GM12874 (cell line): ENCODE results near the gene DAND5.

Experiments
- TF ChIP-seq, protein P1 (sequence below): IDR thresholded peaks from 2 replicates; pipeline ENCODE4 v1.5.1; 2011; ENCODE audit warnings: low read depth, mild to moderate bottlenecking, control low read depth, low read length, moderate library complexity; ENCODE audit not compliant: insufficient read depth

The DAND5 gene, protein sequence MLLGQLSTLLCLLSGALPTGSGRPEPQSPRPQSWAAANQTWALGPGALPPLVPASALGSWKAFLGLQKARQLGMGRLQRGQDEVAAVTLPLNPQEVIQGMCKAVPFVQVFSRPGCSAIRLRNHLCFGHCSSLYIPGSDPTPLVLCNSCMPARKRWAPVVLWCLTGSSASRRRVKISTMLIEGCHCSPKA

DNA sequence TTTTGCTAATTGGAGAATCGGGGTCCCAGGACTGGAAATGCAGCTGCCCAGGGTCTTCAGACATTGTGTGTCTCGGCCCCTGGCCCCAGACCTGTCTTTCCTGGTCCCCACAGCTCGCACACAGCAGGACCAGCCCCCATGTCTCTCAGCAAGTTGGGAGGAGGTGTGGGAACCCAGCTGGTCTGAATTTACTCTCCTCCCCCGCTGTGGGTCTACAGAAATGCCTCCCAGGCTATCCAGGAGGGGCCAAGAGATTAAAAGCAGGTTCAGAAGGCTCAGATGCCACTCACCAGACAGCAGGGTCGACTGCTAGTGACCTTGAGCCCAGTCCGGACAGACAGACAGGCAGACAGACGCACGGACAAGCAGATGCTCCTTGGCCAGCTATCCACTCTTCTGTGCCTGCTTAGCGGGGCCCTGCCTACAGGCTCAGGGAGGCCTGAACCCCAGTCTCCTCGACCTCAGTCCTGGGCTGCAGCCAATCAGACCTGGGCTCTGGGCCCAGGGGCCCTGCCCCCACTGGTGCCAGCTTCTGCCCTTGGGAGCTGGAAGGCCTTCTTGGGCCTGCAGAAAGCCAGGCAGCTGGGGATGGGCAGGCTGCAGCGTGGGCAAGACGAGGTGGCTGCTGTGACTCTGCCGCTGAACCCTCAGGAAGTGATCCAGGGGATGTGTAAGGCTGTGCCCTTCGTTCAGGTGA is at the start of gene DAND5:
DAND5 (plus strand) TSS at position 285 of the 697 bp plus-strand sequence; CDS start at position 370, 85 bp downstream.
- TF ChIP-seq, protein P1, sequence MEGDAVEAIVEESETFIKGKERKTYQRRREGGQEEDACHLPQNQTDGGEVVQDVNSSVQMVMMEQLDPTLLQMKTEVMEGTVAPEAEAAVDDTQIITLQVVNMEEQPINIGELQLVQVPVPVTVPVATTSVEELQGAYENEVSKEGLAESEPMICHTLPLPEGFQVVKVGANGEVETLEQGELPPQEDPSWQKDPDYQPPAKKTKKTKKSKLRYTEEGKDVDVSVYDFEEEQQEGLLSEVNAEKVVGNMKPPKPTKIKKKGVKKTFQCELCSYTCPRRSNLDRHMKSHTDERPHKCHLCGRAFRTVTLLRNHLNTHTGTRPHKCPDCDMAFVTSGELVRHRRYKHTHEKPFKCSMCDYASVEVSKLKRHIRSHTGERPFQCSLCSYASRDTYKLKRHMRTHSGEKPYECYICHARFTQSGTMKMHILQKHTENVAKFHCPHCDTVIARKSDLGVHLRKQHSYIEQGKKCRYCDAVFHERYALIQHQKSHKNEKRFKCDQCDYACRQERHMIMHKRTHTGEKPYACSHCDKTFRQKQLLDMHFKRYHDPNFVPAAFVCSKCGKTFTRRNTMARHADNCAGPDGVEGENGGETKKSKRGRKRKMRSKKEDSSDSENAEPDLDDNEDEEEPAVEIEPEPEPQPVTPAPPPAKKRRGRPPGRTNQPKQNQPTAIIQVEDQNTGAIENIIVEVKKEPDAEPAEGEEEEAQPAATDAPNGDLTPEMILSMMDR, result no peak

DNA sequence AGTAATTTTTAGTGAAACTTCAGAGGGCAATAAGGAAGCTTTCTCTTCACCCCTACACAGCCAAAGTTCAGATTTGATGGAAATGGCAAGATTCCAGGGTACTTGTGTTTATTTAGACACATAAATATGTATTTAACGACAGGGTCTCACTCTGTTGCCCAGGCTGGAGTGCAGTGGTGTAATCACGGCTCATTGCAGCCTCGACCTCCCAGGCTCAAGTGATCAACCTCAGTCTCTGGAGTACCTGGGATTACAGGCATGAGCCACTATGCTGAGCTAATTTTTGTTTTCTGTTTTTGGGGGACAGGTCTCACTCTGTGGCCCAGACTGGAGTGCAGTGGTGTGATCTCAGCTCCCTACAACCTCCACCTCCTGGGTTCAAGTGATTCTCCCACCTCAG is 48.3 kb upstream of the DAND5 start:
- TF ChIP-seq, protein P1, result no peak

DNA sequence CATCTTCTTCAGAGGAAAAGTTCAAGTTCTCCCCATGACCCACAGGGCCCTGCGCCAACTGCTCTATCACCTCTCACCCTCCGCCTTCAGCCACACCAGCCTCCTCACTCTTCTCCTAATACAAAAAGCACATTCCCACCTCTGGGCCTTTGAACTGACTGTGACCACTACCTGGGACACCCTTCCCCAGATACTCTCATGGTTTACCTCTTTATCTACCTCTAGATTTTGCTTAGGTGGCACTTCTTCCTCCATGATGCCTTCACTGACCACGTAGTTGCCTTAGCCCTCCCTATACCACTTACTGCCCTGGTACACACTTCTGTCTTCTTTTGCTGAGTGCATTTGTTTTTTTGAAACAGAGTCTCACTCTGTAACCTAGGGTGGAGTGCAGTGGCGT is 46.4 kb upstream of the DAND5 start:
- TF ChIP-seq, protein P1, result no peak

DNA sequence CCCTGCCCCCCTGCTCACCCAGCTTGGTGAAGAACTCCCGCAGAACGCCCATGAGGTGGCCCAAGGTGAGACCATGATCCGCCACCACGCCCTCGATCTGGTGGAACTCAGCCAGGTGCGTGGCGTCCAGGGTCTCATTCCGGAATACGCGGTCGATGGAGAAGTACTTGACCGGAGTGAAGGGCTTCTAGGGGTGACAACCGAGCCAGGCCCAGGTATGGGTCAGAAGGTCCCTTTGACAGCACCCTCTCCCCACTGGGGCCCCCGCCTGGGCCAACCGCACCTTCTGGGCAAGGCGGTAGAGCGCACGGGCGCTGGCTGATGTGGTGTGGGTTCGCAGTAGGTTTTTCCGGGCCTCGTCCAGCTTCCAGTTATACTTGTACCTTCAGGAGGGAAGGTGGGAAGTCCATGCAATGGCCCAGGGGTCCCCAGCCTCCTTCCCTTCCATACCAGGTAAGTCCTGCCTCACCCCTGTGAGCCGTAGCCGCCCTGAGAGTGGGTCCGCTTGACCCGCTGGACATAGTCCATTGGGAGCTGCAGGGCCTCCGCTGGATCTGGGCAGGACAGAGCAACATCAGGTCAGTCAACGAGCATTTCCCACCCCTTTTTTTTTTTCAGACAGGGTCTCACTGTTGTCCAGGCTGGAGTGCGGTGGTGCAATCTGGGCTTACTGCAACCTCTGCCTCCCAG is 44.6 kb upstream of the DAND5 start:
- TF ChIP-seq, protein P1, result no peak

DNA sequence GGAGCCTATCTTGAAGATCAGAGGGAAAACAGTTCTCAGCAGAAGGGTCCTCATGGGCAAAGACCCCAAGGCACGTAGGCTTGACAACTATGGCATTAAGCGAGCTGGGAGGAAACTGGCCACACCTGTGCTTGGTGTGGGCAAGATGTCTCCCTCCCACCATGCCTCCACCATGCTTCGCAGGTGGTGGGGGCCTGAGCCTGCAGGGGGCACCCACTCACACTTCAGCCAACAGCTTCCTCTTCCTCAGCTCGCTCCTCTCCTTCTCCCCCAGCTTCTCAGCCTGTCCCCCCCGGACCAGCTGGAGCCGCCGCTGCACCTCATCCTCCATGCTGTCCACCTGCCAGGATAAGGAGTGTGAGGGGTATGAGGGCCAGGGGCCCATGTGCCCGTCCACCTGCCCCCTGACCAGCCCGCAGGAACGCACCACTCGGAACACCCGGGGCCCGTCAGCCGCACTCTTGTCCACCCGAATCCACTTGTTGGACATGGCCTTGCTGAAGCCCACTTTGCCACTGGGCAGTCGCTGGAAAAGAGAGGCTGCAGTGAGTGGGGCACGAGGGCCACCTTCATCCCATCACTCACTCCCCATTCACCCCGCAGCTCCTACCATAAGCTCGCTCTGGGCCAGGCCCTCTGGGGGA is 39.3 kb upstream of the DAND5 start:
- TF ChIP-seq, protein P1, result no peak

DNA sequence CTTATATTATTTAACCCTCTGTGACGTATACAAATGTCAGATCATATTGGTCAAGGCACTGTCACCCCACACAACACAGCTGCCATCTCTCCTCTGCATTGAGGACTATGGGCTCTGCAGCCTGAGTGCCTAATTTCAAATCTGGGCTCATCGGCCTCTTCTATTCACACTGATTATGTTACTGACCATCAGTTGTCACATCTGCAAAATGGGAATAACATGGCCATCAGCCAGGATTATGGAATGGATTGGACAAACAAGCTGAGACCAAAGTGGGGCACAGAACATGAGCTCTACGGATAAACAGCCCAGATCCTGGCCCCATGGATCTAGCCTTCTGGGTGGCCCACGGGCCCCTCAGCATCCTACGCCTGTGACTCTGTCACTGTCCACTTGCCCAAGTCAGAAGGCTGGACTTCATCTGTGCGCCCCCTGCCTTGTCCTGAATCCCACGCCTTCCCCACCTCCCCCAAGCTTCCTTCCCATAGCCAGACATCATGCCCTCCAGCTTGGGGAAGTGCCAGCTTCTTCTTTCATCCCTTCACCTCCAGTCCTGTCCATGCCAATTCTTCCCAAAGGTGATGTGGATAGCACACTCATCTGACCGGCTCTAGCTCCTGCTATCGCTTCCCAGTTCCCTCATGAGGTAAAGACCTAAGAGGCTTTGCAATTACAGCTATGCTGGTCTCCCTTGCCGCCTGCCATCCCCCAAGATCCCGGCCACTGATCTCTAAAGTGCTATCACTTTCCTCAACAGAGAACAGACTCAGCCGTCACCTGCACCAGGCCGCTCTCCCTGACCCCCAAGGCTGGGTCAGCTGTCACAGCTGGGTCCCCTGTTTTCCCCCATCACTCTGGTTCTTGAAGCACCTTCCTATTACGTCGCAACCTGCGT is 36.7 kb upstream of the DAND5 start:
- TF ChIP-seq, protein P1, result no peak
